GM12878 (cell line): ENCODE results near the gene SLC8B1. TPM values are rescaled to one million over a fixed set of nuclear protein-coding genes. Genes with fewer than 3 reads are reported as not detected.

Experiments
- ATAC-seq: fragments of 200-7000 bp; cut with Tn5 transposase; 3 replicates; pipeline ENCODE4 v1.9.1; 2020; ENCODE audit warnings: mild to moderate bottlenecking, moderate library complexity
- BruUV-seq: library from RNA; stranded (reverse); fragments of 400-500 nt; replicated peaks from 2 replicates; lab custom pipeline; 2021; lab: Mats Ljungman, UMichigan
- CTCF ChIA-PET: fragments of 300-600 bp; sonication (Branson Sonifier 250); formaldehyde crosslinking; extraction: SDS; loops from one replicate; lab custom pipeline; 2021; ENCODE audit warnings: inconsistent platforms; lab: Yijun Ruan, JAX
- POLR2A ChIA-PET: fragments of 350-600 bp; formaldehyde crosslinking; extraction: SDS; loops from one replicate; lab custom pipeline; 2021; ENCODE audit warnings: inconsistent platforms; lab: Charles Lee
- RAD21 ChIA-PET: fragments of 300-600 bp; sonication (Branson Sonifier 250); formaldehyde crosslinking; loops from one replicate; lab custom pipeline; 2023; ENCODE audit warnings: antibody characterized with exemption; ENCODE audit not compliant: unreplicated experiment; lab: Charles Lee
- SMC1A ChIA-PET: fragments of 300-600 bp; sonication (Branson Sonifier 250); formaldehyde crosslinking; loops from one replicate; lab custom pipeline; 2023; ENCODE audit not compliant: unreplicated experiment, uncharacterized antibody; lab: Charles Lee
- DNase-seq: peaks from one replicate; pipeline ENCODE4 v3.0.0-alpha.2; 2011; ENCODE audit warnings: low read depth, low spot score
- FAIRE-seq: peaks from 3 replicates; lab custom pipeline; 2011; peaks lifted over from hg19 to GRCh38; lab: Jason Lieb, UNC
- H2AFZ ChIP-seq: 2 replicates; pipeline ENCODE4 v1.6.0; 2011; ENCODE audit warnings: low read depth, low read length, control low read depth; ENCODE audit not compliant: control insufficient read depth
- H3K27ac ChIP-seq: 2 replicates; pipeline ENCODE4 v1.5.1; 2011; ENCODE audit warnings: control low read depth; ENCODE audit not compliant: control insufficient read depth, insufficient read depth
- H3K27me3 ChIP-seq, 2 experiments: replicated peaks in 1 of 2; 2 replicates each; pipeline versions ENCODE4 v1.6.0 to v1.6.1; 2011; ENCODE audit warnings: low read length in 1 of 2; ENCODE audit not compliant: control insufficient read depth in 2 of 2, insufficient read depth in 2 of 2
- H3K36me3 ChIP-seq, 2 experiments: 2 replicates each; pipeline ENCODE4 v1.5.1; 2011; ENCODE audit warnings: low read length in 1 of 2; ENCODE audit not compliant: control insufficient read depth in 2 of 2, insufficient read depth in 2 of 2
- H3K4me1 ChIP-seq: 2 replicates; pipeline ENCODE4 v1.6.1; 2011; ENCODE audit warnings: mild to moderate bottlenecking, low read length, moderate library complexity, mixed read lengths; ENCODE audit not compliant: control insufficient read depth, insufficient read depth
- H3K4me2 ChIP-seq: 2 replicates; pipeline ENCODE4 v1.6.0; 2011; ENCODE audit warnings: control low read depth; ENCODE audit not compliant: control insufficient read depth, insufficient read depth
- H3K4me3 ChIP-seq: fragments of 200-600 bp; sonication (generic); 2 replicates; pipeline ENCODE4 v1.5.1; 2016
- H3K79me2 ChIP-seq: 2 replicates; pipeline ENCODE4 v1.6.0; 2011; ENCODE audit warnings: low read length; ENCODE audit not compliant: control insufficient read depth, insufficient read depth
- H3K9ac ChIP-seq: 2 replicates; pipeline ENCODE4 v1.8.0; 2011; ENCODE audit warnings: low read length, control low read depth, mixed read lengths; ENCODE audit not compliant: control insufficient read depth, insufficient read depth
- H3K9me3 ChIP-seq: replicated peaks from 3 replicates; pipeline ENCODE4 v1.5.1; 2011; ENCODE audit warnings: mild to moderate bottlenecking, low read length; ENCODE audit not compliant: control insufficient read depth, insufficient read depth
- H4K20me1 ChIP-seq: 2 replicates; pipeline ENCODE4 v1.6.0; 2011; ENCODE audit not compliant: control insufficient read depth, insufficient read depth
- BACH1 ChIP-seq: fragments of 450-650 bp; IDR thresholded peaks from 2 replicates; pipeline ENCODE4 v1.6.1; 2017; ENCODE audit warnings: mild to moderate bottlenecking, borderline replicate concordance
- CBX3 ChIP-seq: fragments of 200-600 bp; sonication (generic); IDR thresholded peaks from 2 replicates; pipeline ENCODE4 v1.6.1; 2016; ENCODE audit warnings: low read depth, borderline replicate concordance
- CREM ChIP-seq: IDR thresholded peaks from 2 replicates; pipeline ENCODE4 v1.6.1; 2014; ENCODE audit warnings: antibody characterized with exemption, low read depth
- DPF2 ChIP-seq: fragments of 450-650 bp; IDR thresholded peaks from 2 replicates; pipeline ENCODE4 v1.6.1; 2017; ENCODE audit warnings: mild to moderate bottlenecking
- EP300 ChIP-seq, 2 experiments: fragments of 150-350 bp in 1 of 2; IDR thresholded peaks; 2 replicates each; pipeline ENCODE4 v1.6.1; 2011 to 2012; ENCODE audit warnings: low read depth in 2 of 2, low read length in 2 of 2, borderline replicate concordance in 1 of 2, improper control_type of control experiment in 1 of 2, inconsistent platforms in 1 of 2; ENCODE audit not compliant: control insufficient read depth in 1 of 2
- PBX3 ChIP-seq: IDR thresholded peaks from 2 replicates; pipeline ENCODE4 v1.6.1; 2011; ENCODE audit warnings: mild to moderate bottlenecking, low read depth, low read length, moderate library complexity; ENCODE audit not compliant: insufficient replicate concordance
- POLR2AphosphoS2 ChIP-seq: IDR thresholded peaks from 2 replicates; pipeline ENCODE4 v1.6.1; 2011; ENCODE audit warnings: low read depth, mild to moderate bottlenecking, low read length, improper control_type of control experiment, moderate library complexity
- SMC3 ChIP-seq: IDR thresholded peaks from 2 replicates; pipeline ENCODE4 v1.6.1; 2011; ENCODE audit warnings: low read length, improper control_type of control experiment, borderline replicate concordance
- SREBF1 ChIP-seq: IDR thresholded peaks from 2 replicates; pipeline ENCODE4 v1.6.1; 2012; ENCODE audit warnings: mild to moderate bottlenecking, low read length
- ZNF622 ChIP-seq: fragments of 450-650 bp; IDR thresholded peaks from 2 replicates; pipeline ENCODE4 v1.6.1; 2017; ENCODE audit warnings: mild to moderate bottlenecking, inconsistent platforms
- ZSCAN29 ChIP-seq: fragments of 450-650 bp; IDR thresholded peaks from 2 replicates; pipeline ENCODE4 v1.6.1; 2017; ENCODE audit warnings: mild to moderate bottlenecking, moderate library complexity
- WGBS: methylation state at CpG from one replicate; pipeline ENCODE4 v1.1.6; 2016; ENCODE audit warnings: low lambda C conversion rate; ENCODE audit not compliant: insufficient replicate concordance, insufficient coverage; ENCODE audit errors: missing lambda C conversion rate; 5-methylcytosine and 5-hydroxymethylcytosine counted together
- in situ Hi-C: fragments of 300-500 bp; cut with MboI; formaldehyde crosslinking; loops from 9 replicates; pipeline ENCODE4 v1.14.3; 2018; ENCODE audit warnings: mixed read lengths
- intact Hi-C: fragments of 100-400 bp; cut with micrococcal nuclease; formaldehyde crosslinking; loops from one replicate; pipeline ENCODE4 v1.14.2; 2022; ENCODE audit not compliant: unreplicated experiment
- polyA plus RNA-seq, 11 experiments: library from polyadenylated mRNA; depleted of rRNA in 4 of 11; unstranded in 6 of 11; stranded (reverse) in 5 of 11; fragments of >200 nt; fragmentation: Nextera tagmentation in 4 of 11; fragmentation: Illumina TruSeq in 1 of 11; extraction: Ambion mirVana in 4 of 11; extraction: Trizol in 1 of 11; gene quantifications; 1 replicate in 1 of 11; 2 replicates in 10 of 11; pipeline versions ENCODE4 v1.2.1 to v1.2.3, GENCODE V29; 2011 to 2016; ENCODE audit warnings: inconsistent platforms in 2 of 11, missing spikeins in 2 of 11, low read depth in 1 of 11
- total RNA-seq, 4 experiments: library from RNA; depleted of rRNA in 3 of 4; stranded (reverse); fragments of >200 nt in 3 of 4; fragmentation: Illumina TruSeq in 1 of 4; extraction: Trizol in 1 of 4; gene quantifications; 2 replicates each; pipeline versions ENCODE4 v1.2.1 to v1.2.3, GENCODE V29; 2013 to 2021
- TF ChIP-seq, protein P1 (sequence below): fragments of 450-650 bp; IDR thresholded peaks from 2 replicates; pipeline ENCODE4 v1.6.1; 2018; ENCODE audit warnings: mild to moderate bottlenecking, low read depth, moderate library complexity; ENCODE audit not compliant: partially characterized antibody
- TF ChIP-seq, protein P2 (sequence below): fragments of 450-650 bp; IDR thresholded peaks from 2 replicates; pipeline ENCODE4 v1.6.1; 2018; ENCODE audit warnings: borderline replicate concordance, mild to moderate bottlenecking; ENCODE audit not compliant: partially characterized antibody

SLC8B1 gene
- total and polyA plus RNA-seq, 10 of the 15 experiments (the other 5 are each of a cell fraction or from before 2014, with no cell fraction given): 0.18 to 12.3 (median 6.8) TPM

- no peak for ATAC-seq
- no peak overlapping the region for H3K4me3 ChIP-seq
- H3K4me1 ChIP-seq: no peaks in the 10 kb centered on the region
- FAIRE-seq: no peak
- no peaks in the 10 kb centered on the region for H4K20me1 ChIP-seq
- ChIA-PET SMC1A (no interaction called here), POLR2A (no interaction called here), CTCF (interaction anchor here (1.0 kb wide), 1 partner anchor 34 kb away, joined by 3 read pairs; no protein-coding TSS in a partner anchor), RAD21 (interaction anchor here (0.8 to 1.1 kb wide), 2 partner anchors 69 to 72 kb away, joined by 3 read pairs; no protein-coding TSS in a partner anchor)
- BruUV-seq: no TSS peak
- no peaks in the 10 kb centered on the region for H3K79me2 ChIP-seq
- H3K36me3 ChIP-seq: peaks cover 10 to 14% of the 10 kb centered on the region in 2 experiments; a peak in 3 of 4 replicates
- DNase-seq: no peak
- intact Hi-C loops: loop anchor here (10.0 kb wide), 1 partner anchor 83 kb away; no protein-coding TSS in a partner anchor
- no peaks in the 10 kb centered on the region for H3K9me3 ChIP-seq
- 66% methylated on average over 5 of the region's 5 CpGs for WGBS
- no peak overlapping the region for H2AFZ ChIP-seq
- in situ Hi-C loops: no loop called here
- H3K27ac ChIP-seq: no peak overlapping the region
- no peaks in the 10 kb centered on the region for H3K27me3 ChIP-seq
- TF ChIP-seq ZNF622 (no peak), SREBF1 (no peak), ZSCAN29 (no peak), PBX3 (no peak), SMC3 (no peak), POLR2AphosphoS2 (no peak), EP300 (IDR thresholded peaks at IDR 0.05; ENCODE audit: borderline replicate concordance in 1 of 2, control insufficient read depth in 1 of 2, low read depth in 2 of 2, low read length in 2 of 2) (no peak), CBX3 (no peak), BACH1 (no peak), DPF2 (no peak), CREM (no peak)
- TF ChIP-seq, protein P1, sequence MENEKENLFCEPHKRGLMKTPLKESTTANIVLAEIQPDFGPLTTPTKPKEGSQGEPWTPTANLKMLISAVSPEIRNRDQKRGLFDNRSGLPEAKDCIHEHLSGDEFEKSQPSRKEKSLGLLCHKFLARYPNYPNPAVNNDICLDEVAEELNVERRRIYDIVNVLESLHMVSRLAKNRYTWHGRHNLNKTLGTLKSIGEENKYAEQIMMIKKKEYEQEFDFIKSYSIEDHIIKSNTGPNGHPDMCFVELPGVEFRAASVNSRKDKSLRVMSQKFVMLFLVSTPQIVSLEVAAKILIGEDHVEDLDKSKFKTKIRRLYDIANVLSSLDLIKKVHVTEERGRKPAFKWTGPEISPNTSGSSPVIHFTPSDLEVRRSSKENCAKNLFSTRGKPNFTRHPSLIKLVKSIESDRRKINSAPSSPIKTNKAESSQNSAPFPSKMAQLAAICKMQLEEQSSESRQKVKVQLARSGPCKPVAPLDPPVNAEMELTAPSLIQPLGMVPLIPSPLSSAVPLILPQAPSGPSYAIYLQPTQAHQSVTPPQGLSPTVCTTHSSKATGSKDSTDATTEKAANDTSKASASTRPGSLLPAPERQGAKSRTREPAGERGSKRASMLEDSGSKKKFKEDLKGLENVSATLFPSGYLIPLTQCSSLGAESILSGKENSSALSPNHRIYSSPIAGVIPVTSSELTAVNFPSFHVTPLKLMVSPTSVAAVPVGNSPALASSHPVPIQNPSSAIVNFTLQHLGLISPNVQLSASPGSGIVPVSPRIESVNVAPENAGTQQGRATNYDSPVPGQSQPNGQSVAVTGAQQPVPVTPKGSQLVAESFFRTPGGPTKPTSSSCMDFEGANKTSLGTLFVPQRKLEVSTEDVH: no peak
- TF ChIP-seq, protein P2, sequence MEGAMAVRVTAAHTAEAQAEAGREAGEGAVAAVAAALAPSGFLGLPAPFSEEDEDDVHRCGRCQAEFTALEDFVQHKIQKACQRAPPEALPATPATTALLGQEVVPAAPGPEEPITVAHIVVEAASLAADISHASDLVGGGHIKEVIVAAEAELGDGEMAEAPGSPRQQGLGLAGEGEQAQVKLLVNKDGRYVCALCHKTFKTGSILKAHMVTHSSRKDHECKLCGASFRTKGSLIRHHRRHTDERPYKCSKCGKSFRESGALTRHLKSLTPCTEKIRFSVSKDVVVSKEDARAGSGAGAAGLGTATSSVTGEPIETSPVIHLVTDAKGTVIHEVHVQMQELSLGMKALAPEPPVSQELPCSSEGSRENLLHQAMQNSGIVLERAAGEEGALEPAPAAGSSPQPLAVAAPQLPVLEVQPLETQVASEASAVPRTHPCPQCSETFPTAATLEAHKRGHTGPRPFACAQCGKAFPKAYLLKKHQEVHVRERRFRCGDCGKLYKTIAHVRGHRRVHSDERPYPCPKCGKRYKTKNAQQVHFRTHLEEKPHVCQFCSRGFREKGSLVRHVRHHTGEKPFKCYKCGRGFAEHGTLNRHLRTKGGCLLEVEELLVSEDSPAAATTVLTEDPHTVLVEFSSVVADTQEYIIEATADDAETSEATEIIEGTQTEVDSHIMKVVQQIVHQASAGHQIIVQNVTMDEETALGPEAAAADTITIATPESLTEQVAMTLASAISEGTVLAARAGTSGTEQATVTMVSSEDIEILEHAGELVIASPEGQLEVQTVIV: no peak
- H3K9ac ChIP-seq: no peak overlapping the region
- H3K4me2 ChIP-seq: no peak overlapping the region
Observed at GRCh38 chr12:113277511-113277910, 57.4 kb downstream of the SLC8B1 start.
